PFSK-1 (cell line): ENCODE data around the gene TNNT3.

Source experiments
- FOXP2 ChIP-seq: optimal IDR thresholded peaks from 2 replicates; pipeline ENCODE3; 2011; ENCODE audit warnings: borderline replicate concordance, control low read depth, inconsistent platforms; ENCODE audit not compliant: insufficient read depth; ENCODE audit errors: extremely low read length, extremely low read depth
- POLR2AphosphoS5 ChIP-seq: IDR thresholded peaks from 2 replicates; pipeline ENCODE4 v1.6.1; 2012; ENCODE audit warnings: low read depth, mild to moderate bottlenecking, control low read depth, low read length, moderate library complexity
- REST ChIP-seq, 2 experiments: IDR thresholded peaks; 2 replicates each; pipeline versions ENCODE4 v1.6.1 to v1.8.0; 2011 to 2012; ENCODE audit warnings: low read depth in 2 of 2, low read length in 2 of 2, control low read depth in 1 of 2, inconsistent platforms in 1 of 2, mild to moderate bottlenecking in 1 of 2, moderate library complexity in 1 of 2; ENCODE audit not compliant: insufficient read depth in 1 of 2
- SIN3A ChIP-seq: IDR thresholded peaks from 2 replicates; pipeline ENCODE4 v1.6.1; 2012; ENCODE audit warnings: mild to moderate bottlenecking, low read length, moderate library complexity, borderline replicate concordance; ENCODE audit not compliant: insufficient read depth
- TAF1 ChIP-seq: IDR thresholded peaks from 2 replicates; pipeline ENCODE4 v1.6.1; 2012; ENCODE audit warnings: low read length, control low read depth, borderline replicate concordance; ENCODE audit not compliant: insufficient read depth

TNNT3 gene

GRCh38 chr11:1920128-1920908 is 815 bp downstream of the TNNT3 start:
- TF ChIP-seq POLR2AphosphoS5: no peak
- no peak for TF ChIP-seq FOXP2
- no peak for TF ChIP-seq TAF1
- no peak for TF ChIP-seq REST (IDR thresholded peaks at IDR 0.05; ENCODE audit: insufficient read depth in 1 of 2, low read depth in 2 of 2, low read length in 2 of 2)
- TF ChIP-seq SIN3A: no peak

GRCh38 chr11:1920909-1921573 is 1.5 kb downstream of the TNNT3 start:
- TF ChIP-seq TAF1: no peak
- no peak for TF ChIP-seq FOXP2
- TF ChIP-seq POLR2AphosphoS5: no peak
- TF ChIP-seq SIN3A: no peak

- TF ChIP-seq REST (IDR thresholded peaks at IDR 0.05; ENCODE audit: insufficient read depth in 1 of 2, low read depth in 2 of 2, low read length in 2 of 2) (no peak), TAF1 (no peak), POLR2AphosphoS5 (no peak), SIN3A (no peak)
These were observed 2.2 kb downstream of the TNNT3 start for GRCh38 chr11:1921574-1922141.

- no peak for TF ChIP-seq REST (IDR thresholded peaks at IDR 0.05; ENCODE audit: insufficient read depth in 1 of 2, low read depth in 2 of 2, low read length in 2 of 2)
- no peak for TF ChIP-seq SIN3A
- TF ChIP-seq POLR2AphosphoS5: no peak
These were observed 3.1 kb downstream of the TNNT3 start for GRCh38 chr11:1922481-1923081.

GRCh38 chr11:1923201-1923956 is 3.9 kb downstream of the TNNT3 start:
- no peak for TF ChIP-seq REST (IDR thresholded peaks at IDR 0.05; ENCODE audit: insufficient read depth in 1 of 2, low read depth in 2 of 2, low read length in 2 of 2)
